MM.1S (cell line): ENCODE data around the gene C1QTNF7.

Experiments
- DNase-seq: peaks from one replicate; pipeline ENCODE4 v3.0.0-alpha.2; 2015
- H2AFZ ChIP-seq: fragments of 300-600 bp; sonication (generic); 2 replicates; pipeline ENCODE4 v1.6.0; 2016; ENCODE audit warnings: antibody characterized with exemption, low read length
- H3F3A ChIP-seq: fragments of 300-600 bp; sonication (generic); 2 replicates; pipeline ENCODE4 v1.6.1; 2016; ENCODE audit warnings: mild to moderate bottlenecking, antibody characterized with exemption, low read length, moderate library complexity, mixed read lengths; ENCODE audit not compliant: insufficient read depth
- H3K27ac ChIP-seq: fragments of 300-600 bp; sonication (generic); 2 replicates; pipeline ENCODE4 v1.5.1; 2016; ENCODE audit warnings: mild to moderate bottlenecking, low read length
- H3K27me3 ChIP-seq: fragments of 300-600 bp; sonication (generic); replicated peaks from 2 replicates; pipeline ENCODE4 v1.6.0; 2016; ENCODE audit warnings: low read length; ENCODE audit not compliant: insufficient read depth
- H3K36me3 ChIP-seq: fragments of 300-600 bp; sonication (generic); replicated peaks from 2 replicates; pipeline ENCODE4 v1.6.1; 2016; ENCODE audit warnings: mild to moderate bottlenecking, low read length, mixed read lengths; ENCODE audit not compliant: insufficient read depth
- H3K4me1 ChIP-seq: fragments of 300-600 bp; sonication (generic); 2 replicates; pipeline ENCODE4 v1.6.1; 2016; ENCODE audit warnings: low read length, mixed read lengths
- H3K4me2 ChIP-seq: fragments of 300-600 bp; sonication (generic); 2 replicates; pipeline ENCODE4 v1.6.0; 2016; ENCODE audit warnings: low read depth, low read length
- H3K4me3 ChIP-seq: fragments of 300-600 bp; sonication (generic); 2 replicates; pipeline ENCODE4 v1.5.1; 2016; ENCODE audit warnings: low read length, mixed read lengths
- H3K79me2 ChIP-seq: fragments of 300-600 bp; sonication (generic); 2 replicates; pipeline ENCODE4 v1.6.1; 2016; ENCODE audit warnings: mixed run types, low read length, mixed read lengths
- H3K9ac ChIP-seq: fragments of 300-600 bp; sonication (generic); 2 replicates; pipeline ENCODE4 v1.6.1; 2016; ENCODE audit warnings: low read length, mixed read lengths
- H3K9me2 ChIP-seq: fragments of 300-600 bp; sonication (generic); replicated peaks from 2 replicates; pipeline ENCODE4 v1.6.1; 2016; ENCODE audit warnings: mild to moderate bottlenecking, low read length, mixed read lengths; ENCODE audit not compliant: insufficient read depth
- H3K9me3 ChIP-seq: fragments of 300-600 bp; sonication (generic); replicated peaks from 2 replicates; pipeline ENCODE4 v1.6.1; 2016; ENCODE audit warnings: mild to moderate bottlenecking, low read length, mixed read lengths; ENCODE audit not compliant: insufficient read depth
- H4K20me1 ChIP-seq: fragments of 300-600 bp; sonication (generic); 2 replicates; pipeline ENCODE4 v1.6.1; 2016; ENCODE audit warnings: mild to moderate bottlenecking, low read length, moderate library complexity, mixed read lengths; ENCODE audit not compliant: insufficient read depth
- EZH2 ChIP-seq: fragments of 300-600 bp; sonication (generic); optimal IDR thresholded peaks from 2 replicates; pipeline ENCODE3; 2017; ENCODE audit warnings: low read depth, mild to moderate bottlenecking, antibody characterized with exemption, low read length, mixed read lengths
- EZH2phosphoT487 ChIP-seq: fragments of 300-600 bp; sonication (generic); IDR thresholded peaks from 2 replicates; pipeline ENCODE4 v1.6.1; 2018; ENCODE audit warnings: antibody characterized with exemption, low read length
- TF ChIP-seq, protein P1 (sequence below): fragments of 300-600 bp; sonication (generic); IDR thresholded peaks from 2 replicates; pipeline ENCODE4 v1.5.1; 2016; ENCODE audit warnings: antibody characterized with exemption, low read length, mixed read lengths

C1QTNF7 gene

DNA sequence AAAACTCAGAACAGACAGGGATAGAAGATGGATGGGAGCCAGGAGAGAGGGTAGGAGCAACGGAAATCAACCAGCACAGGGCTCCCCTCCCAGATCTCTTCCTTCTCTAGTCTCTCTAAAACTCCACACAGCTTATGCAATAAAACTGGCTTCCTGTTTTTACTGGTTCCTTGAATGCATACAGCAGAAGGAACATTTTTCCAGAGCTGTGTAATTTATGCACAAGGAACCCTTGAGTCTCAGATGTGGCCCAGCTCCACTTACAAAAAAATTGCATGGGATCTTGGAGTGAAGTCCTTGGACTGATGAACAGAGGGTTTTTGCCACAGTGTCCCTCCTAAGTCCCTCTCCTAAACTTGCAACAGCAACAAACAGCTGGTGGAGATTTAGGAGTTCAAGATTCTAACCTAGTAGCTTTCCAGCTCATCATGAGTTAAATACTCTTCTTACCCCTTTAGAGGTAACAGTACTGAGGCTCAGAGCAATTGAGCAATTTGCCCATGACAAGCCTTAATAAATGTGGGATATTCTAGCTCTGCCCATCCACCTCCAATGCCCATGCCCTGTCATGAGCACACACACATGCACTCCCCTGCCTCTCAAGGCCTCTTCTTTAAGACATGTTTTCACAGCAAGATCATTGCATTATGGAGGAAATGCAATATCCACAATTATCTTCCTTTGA lies 23.5 kb downstream of the C1QTNF7 start:
- Histone ChIP-seq H3K9me3 (no peaks in the 10 kb centered on the region), H3K4me2 (no peak overlapping the region), H4K20me1 (no peaks in the 10 kb centered on the region), H3K27ac (no peak overlapping the region), H3K36me3 (no peaks in the 10 kb centered on the region), H3K9me2 (no peaks in the 10 kb centered on the region), H3K4me1 (no peaks in the 10 kb centered on the region), H3K4me3 (no peak overlapping the region), H3K9ac (no peak overlapping the region), H3K27me3 (no peaks in the 10 kb centered on the region), H2AFZ (no peak overlapping the region), H3K79me2 (no peaks in the 10 kb centered on the region), H3F3A (no peaks in the 10 kb centered on the region)
- DNase-seq: no peak
- TF ChIP-seq, protein P1, sequence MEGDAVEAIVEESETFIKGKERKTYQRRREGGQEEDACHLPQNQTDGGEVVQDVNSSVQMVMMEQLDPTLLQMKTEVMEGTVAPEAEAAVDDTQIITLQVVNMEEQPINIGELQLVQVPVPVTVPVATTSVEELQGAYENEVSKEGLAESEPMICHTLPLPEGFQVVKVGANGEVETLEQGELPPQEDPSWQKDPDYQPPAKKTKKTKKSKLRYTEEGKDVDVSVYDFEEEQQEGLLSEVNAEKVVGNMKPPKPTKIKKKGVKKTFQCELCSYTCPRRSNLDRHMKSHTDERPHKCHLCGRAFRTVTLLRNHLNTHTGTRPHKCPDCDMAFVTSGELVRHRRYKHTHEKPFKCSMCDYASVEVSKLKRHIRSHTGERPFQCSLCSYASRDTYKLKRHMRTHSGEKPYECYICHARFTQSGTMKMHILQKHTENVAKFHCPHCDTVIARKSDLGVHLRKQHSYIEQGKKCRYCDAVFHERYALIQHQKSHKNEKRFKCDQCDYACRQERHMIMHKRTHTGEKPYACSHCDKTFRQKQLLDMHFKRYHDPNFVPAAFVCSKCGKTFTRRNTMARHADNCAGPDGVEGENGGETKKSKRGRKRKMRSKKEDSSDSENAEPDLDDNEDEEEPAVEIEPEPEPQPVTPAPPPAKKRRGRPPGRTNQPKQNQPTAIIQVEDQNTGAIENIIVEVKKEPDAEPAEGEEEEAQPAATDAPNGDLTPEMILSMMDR: no peak
- TF ChIP-seq EZH2phosphoT487: no peak
- no peak for TF ChIP-seq EZH2

DNA sequence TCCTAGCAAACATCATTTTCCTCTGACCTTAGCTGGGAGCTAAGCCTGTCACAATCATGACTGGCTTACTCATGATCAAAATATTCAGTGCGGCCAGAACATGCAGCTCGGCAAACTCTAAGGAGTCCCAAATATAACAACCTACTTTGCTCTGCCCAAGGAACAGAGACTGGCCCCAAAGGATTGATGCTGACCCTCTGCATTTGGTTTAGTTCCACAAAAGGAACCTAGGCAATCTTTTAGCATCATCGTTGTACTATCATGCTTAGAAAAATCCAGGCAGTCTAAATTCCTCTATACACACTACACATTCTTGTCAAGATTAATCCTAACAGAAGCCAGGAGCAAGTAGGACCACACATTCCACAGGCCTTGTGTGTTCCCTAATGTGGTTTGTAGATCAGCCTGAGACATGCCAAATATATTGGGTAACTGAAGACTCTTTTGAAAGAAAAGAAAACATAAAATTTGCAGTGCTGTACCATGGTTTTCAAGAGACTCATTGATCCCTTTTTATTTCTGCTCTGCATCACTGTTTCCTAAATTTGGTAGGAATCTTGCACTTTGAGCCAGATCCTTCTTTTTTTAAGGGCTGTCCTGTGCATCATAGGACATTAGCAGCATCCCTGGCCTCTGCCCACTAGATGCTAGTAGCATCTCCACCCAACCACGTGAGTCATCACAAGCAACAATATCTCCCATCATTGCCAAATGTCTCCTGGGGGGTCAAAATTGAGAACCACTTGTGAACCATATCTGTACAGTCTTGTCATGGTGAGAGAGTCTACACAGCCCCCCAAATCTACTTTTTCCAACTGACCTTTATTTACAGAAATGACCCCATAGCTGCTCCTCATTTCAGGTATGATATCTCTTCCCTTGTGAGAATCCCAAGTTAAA lies 24.3 kb downstream of the C1QTNF7 start:
- H3K9me2 ChIP-seq: no peaks in the 10 kb centered on the region
- no peak overlapping the region for H2AFZ ChIP-seq
- H4K20me1 ChIP-seq: no peaks in the 10 kb centered on the region
- H3K27me3 ChIP-seq: no peaks in the 10 kb centered on the region
- H3K9ac ChIP-seq: no peak overlapping the region
- no peak for DNase-seq
- H3K79me2 ChIP-seq: no peaks in the 10 kb centered on the region
- no peak overlapping the region for H3K4me3 ChIP-seq
- no peaks in the 10 kb centered on the region for H3K9me3 ChIP-seq
- no peaks in the 10 kb centered on the region for H3K4me1 ChIP-seq
- H3K36me3 ChIP-seq: no peaks in the 10 kb centered on the region
- no peaks in the 10 kb centered on the region for H3F3A ChIP-seq
- no peak overlapping the region for H3K4me2 ChIP-seq
- H3K27ac ChIP-seq: no peak overlapping the region
- TF ChIP-seq, protein P1: no peak
- TF ChIP-seq EZH2phosphoT487: no peak

DNA sequence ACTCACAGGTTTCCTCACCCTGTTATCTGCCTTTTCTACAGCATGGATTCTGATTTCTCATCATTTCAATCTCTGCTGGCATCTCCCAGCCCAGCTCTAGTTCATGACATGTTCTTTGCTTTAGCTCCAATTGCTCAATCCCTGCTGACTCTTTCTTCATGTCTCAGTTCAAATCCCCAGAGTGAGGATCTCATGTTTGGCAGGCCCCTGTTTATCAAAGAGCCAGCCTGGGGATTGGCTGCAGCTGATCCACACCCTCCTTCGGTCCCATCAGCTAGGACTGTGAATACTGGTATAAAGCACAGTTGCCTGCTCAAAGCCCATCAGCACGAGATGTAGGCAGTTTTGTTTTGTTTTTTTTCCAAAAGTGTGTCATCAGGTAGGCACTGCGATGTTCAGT lies 27.5 kb downstream of the C1QTNF7 start:
- H3K9ac ChIP-seq: no peak overlapping the region
- H4K20me1 ChIP-seq: no peaks in the 10 kb centered on the region
- H3K4me3 ChIP-seq: no peak overlapping the region
- no peaks in the 10 kb centered on the region for H3K79me2 ChIP-seq
- H3K36me3 ChIP-seq: no peaks in the 10 kb centered on the region
- H3K4me1 ChIP-seq: no peaks in the 10 kb centered on the region
- DNase-seq: no peak
- no peaks in the 10 kb centered on the region for H3F3A ChIP-seq
- no peaks in the 10 kb centered on the region for H3K27me3 ChIP-seq
- TF ChIP-seq EZH2phosphoT487 (no peak), EZH2 (no peak)
- TF ChIP-seq, protein P1: no peak
- no peaks in the 10 kb centered on the region for H3K9me2 ChIP-seq
- H3K9me3 ChIP-seq: no peaks in the 10 kb centered on the region
- H2AFZ ChIP-seq: no peak overlapping the region
- H3K4me2 ChIP-seq: no peak overlapping the region
- H3K27ac ChIP-seq: no peak overlapping the region
